HG02571 (cell line): Measurements from ENCODE around the gene SLCO4A1.

Experiments
- ATAC-seq: cut with Tn5 transposase; IDR thresholded peaks from one replicate; pipeline ENCODE4 v1.9.1; 2021; ENCODE audit warnings: mild to moderate bottlenecking, moderate library complexity; ENCODE audit not compliant: unreplicated experiment

Gene SLCO4A1

GRCh38 chr20:62696989-62697388, 54.7 kb downstream of the SLCO4A1 start:
- ATAC-seq, result no peak

DNA sequence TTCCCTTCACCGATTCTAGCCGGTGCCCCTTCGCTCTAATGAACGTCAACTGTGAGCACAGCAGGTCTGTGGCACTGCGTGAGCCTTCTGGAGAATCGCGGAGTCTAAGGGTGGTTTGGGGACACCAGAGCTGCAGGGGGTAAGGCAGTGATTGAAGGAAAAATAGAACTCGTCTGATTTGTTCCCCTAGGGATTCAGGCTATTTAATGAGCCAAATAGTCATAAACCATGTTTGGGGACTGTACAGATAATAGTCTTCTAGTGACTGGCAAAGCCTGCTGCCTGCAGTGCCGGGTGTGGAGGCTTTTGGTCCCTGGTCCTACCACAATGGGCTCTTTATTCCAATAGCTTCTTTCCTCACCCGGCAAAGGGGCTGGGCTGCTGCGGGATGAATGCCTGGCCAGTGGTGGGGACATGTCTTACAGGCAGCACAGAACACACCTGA, 55.2 kb downstream of the SLCO4A1 start:
- no peak for ATAC-seq

DNA sequence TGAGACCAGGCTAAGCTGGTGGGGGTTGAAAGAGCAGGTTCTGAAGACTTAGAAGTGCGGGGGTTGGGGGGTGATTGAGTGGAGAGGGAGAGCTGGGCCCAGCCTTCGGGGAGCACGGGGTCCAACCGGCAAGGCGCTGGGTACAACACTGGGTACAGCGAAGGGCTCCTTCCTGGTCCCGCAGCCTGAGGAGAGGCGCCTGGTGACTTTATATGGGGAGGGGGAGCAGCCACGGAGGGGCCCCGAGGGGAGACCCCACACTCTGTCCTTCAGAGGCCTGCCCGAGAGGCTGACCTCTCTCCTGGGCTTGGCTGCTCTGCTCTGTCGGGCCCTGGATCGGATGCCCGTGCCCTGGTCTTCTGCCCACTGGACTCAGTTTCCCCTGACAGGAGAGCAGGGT, 55.9 kb downstream of the SLCO4A1 start:
- no peak for ATAC-seq

DNA sequence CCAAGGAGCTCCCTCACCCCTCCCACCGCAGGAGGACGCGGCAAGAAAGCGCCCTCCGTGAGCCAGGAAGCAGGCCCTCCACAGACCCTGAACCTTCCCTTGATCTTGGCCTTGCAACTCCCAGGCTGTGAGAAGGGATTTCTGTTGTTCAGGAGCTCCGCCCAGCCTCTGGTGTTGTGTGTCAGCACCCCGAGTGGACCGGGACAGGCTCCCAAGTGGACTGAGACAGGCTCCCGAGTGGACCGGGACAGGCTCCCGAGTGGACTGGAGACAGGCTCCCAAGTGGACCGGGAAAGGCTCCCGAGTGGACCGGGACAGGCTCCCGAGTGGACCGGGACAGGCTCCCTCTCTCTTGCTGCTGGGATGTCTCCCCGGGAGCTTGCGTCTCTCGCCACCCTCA, 57.0 kb downstream of the SLCO4A1 start:
- ATAC-seq, result no peak

GRCh38 chr20:62699741-62700140, 57.4 kb downstream of the SLCO4A1 start:
- ATAC-seq, result no peak

GRCh38 chr20:62700261-62700930, 58.1 kb downstream of the SLCO4A1 start:
- no peak for ATAC-seq

DNA sequence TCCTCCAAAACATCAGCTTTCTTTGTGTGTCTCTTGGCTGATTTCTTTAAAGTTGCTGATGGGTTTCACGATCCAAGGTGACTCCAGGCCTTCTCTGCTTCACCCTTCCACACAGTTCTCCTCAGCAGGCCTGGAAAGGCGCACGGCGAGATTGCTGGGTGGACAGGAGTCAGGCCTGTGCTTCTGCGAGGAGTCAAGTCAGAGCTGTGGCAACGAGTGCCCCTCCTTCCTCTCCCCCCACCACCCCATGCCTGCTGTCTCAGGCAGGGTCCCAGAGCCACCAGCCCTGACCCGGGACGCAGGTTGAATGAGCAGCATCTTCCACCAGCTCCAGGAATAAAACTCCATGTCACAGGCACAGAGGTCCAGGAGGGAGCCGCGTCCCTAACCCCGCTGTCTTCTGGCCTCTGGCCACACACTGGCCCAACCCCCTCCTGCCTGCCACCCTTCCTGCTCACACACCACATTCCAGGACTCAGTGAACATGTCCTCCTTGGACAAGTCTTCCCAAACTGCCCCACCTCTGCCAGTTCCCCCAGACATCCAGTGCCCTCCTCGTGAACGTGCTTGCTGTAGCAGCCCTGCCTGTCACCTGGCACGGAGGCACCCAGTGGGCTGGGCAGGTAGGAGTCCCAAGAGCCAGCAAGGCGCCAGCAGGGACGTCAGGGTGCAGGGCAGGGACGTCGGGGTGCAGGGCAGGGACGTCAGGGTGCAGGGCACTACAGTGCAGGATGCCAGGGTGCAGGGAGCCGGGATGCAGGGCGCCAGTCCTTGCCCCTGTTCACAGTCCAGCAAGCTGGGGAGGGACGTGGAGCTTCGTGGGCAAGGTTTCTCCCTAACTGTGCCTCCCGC, 59.1 kb downstream of the SLCO4A1 start:
- ATAC-seq, result no peak

GRCh38 chr20:62702013-62702300, 59.7 kb downstream of the SLCO4A1 start:
- ATAC-seq, result no peak

DNA sequence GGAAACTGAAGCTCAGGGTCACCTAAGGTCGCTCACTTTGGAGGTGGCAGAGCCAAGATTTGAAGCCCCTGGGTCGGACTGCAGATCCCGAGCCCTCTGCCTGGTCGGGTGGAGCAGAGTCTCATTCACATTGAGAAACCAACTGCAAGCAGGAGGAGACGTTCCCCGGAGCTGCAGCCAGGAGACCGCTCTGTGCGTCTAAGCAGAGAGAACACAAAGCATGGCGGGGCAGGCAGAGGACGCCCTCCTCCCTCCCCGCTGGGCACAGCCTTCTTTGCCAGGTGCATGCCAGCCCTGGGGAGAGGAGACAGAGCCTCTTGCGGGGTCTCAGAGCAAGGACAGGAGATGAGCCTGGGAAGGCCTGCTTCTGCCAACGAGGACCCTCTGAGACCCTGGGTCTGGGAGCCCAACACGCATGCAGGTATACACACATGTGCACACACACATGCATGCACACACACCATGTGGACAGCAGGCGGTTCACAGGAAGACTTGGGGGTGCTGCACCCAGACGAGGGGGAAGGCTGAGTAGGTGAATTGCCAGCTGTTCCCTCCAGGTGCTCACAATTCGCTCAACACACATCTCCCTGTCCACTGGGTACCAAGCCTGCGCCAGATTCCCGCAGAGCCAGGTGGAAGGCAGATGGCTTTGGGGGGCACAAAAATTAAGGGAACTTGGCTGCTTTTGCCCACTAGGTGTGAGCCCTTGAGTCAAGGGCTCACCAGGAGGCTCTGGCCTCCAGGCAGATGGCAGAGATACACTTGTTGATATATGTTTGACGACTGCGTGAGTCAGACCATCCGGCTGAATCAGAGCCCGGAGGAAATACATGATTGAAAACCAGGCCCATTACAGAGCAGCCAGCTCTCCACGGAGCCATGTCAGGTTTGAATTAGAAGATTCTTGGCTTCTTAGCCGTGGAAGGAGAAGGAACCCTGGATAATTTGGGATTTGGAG, 60.9 kb downstream of the SLCO4A1 start:
- no peak for ATAC-seq

DNA sequence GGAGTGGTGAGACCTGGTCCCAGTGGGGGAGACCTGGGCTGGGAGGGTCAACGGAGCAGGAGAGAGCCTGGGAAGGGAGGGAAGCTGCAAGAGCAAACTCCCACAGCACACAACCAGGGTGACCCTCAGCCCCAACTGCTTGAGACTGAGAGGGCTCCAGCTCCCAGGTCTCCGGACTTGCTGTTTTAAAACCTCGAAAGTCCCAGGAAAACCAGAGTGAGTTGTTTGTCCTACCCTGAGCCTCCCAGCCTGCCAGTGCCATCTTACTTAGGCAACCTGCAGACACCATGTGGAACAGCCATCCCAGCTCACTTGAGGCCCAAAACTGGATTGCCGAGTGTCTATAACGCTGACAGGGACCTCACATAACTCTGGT, 61.5 kb downstream of the SLCO4A1 start:
- ATAC-seq, result no peak

DNA sequence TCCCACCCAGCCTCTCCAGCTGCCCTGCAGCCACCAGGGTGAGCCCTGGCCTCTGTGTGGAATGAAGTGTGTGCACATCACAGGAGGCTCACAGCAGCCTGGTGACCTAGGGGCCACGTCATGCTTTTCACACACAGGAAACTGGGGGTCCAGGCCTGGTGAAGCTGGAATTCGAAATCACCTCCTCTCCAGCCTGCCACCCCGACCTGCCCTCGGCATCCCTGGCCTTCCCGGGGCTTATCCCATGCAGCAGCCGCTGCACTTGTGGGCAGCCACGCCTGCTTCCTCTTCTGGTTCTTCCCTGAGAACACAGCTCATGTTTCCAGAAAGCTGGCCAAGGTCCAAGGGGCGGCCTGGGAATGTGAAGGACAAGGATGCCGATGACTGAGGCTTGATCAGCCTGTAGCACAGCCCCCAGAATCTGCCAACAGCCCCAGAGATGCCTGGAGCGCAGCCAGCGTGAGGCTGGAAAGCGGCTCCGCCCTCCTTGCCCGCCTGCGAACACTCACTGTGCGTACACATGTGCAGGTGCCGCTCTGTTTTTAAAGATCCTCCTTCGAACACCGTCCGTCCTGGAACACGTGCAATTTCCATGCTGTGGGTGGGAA, 62.1 kb downstream of the SLCO4A1 start:
- ATAC-seq, result no peak

DNA sequence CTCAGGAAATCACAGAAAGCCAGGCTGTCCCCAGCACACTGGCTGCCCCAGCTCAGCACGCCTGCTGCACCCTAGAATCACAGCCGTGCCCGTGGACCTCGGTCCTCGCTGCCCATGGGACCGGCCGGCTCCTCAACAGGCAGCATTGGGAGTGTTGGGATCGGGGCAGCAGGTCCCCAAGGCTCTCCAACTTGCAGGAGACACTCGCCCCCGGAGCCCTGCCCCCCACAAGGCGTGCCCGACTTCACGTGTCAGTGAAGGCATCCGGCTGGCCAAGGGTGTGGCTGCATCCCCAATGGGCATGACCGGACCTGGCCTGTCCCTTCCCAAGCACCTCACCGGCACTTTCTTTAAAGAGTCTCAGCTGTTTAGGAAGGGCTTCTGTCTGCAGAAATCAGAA, 63.3 kb downstream of the SLCO4A1 start:
- no peak for ATAC-seq

DNA sequence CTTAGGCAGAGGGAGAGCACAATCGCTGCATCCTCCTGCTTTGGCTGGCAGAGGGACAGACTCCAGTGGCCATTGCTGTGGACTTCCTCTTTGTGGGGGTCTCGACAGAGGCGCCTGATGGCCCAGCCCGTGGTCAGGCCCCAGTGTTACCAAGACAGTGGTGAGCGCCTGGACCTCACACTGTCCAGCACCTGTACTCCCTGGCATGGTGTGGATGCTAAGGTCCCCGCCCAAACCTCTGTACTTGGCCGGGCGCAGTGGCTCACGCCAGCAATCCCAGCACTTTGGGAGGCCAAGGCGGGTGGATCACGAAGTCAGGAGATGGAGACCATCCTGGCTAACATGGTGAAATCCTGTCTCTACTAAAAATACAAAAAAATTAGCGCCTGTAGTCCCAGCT, 64.0 kb downstream of the SLCO4A1 start:
- ATAC-seq, result no peak

DNA sequence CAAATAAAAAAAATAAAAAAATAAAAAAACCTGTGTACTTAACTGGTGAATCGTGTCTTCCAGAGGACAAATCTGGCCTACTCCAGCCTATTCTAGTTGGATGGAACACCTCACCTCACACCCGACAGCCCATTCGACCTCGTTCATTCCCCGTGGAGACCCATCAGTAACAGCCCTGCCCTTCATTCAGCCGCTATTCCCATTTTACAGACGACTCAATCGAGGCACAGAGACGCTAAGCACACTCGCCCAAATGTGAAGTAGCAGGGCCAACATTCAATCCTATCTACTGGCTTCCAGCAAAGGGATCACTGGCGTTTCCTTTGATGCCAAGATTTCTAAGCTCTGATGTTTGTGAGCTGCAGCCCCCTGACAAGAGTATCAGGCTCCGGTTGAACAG, 64.6 kb downstream of the SLCO4A1 start:
- no peak for ATAC-seq

- no peak for ATAC-seq
These were observed 65.1 kb downstream of the SLCO4A1 start for GRCh38 chr20:62707276-62707920.

GRCh38 chr20:62707921-62708521, 65.7 kb downstream of the SLCO4A1 start:
- no peak for ATAC-seq

GRCh38 chr20:62708591-62709536, 66.6 kb downstream of the SLCO4A1 start, which contains the start of gene NTSR1:
TSS of gene NTSR1 (plus strand) at chr20:62708836. CDS start at chr20:62709208, 372 bp downstream.
- ATAC-seq, result no peak

GRCh38 chr20:62709537-62709905, 67.2 kb downstream of the SLCO4A1 start:
- no peak for ATAC-seq
